ENCODE data around the gene CCDC88B. TPM values are rescaled to one million over a fixed set of nuclear protein-coding genes. Genes with fewer than 3 reads are reported as not detected.
A peak's percentile ranks its signal among the peaks of the same experiment; 100 is the strongest.

Gene CCDC88B
- total RNA-seq, 1 experiment from 2014 or later = 17.1 TPM

GRCh38 chr11:64344787-64345186 is 4.8 kb downstream of the CCDC88B start:
- in situ Hi-C loops (cut with HindIII; ENCODE audit: low pct_unique_long_range_greater_than_20kb, low sequenced_read_pairs) = no loop called here
- DNase-seq (ENCODE audit: low read depth, low spot score) (no peak), ATAC-seq (no peak)
- Histone ChIP-seq H3K27ac (ENCODE audit: low read length) (no peak overlapping the region), H3K9me3 (ENCODE audit: control insufficient read depth, insufficient read depth, low read depth, low read length) (no peaks in the 10 kb centered on the region), H3K4me3 (ENCODE audit: low read depth in 2 of 2, low read length in 2 of 2) (no peak overlapping the region), H3K36me3 (ENCODE audit: control insufficient read depth, insufficient read depth, low read length) (no peaks in the 10 kb centered on the region), H3K27me3 (ENCODE audit: control insufficient read depth, insufficient read depth, low read length) (no peaks in the 10 kb centered on the region), H3K4me1 (ENCODE audit: control insufficient read depth, insufficient read depth, low read length) (peaks cover 31% of the 10 kb centered on the region)
- POLR2A ChIA-PET = interaction anchor here (0.7 to 1.0 kb wide), 2 partner anchors 27 to 44 kb away, joined by 3 read pairs; partner anchors contain the start of genes PRDX5 and TRMT112
- CTCF ChIA-PET = interaction anchor here (1.1 to 2.4 kb wide), 3 partner anchors 10 to 27 kb away, joined by 3 to 10 read pairs (median 5); partner anchors contain the start of gene PRDX5
- intact Hi-C loops (cut with micrococcal nuclease; ENCODE audit: unreplicated experiment) = no loop called here
- TF ChIP-seq REST (IDR thresholded peaks at IDR 0.05; ENCODE audit: insufficient read depth in 1 of 2, low read depth in 2 of 2, low read length in 1 of 2) (0 out of 4 replicates have a peak, but pooled peaks of 1 of the 2 experiments have one; percentile 9), TCF7L2 (IDR thresholded peaks at IDR 0.05; ENCODE audit: low read depth, low read length) (no peak), POLR2AphosphoS5 (IDR thresholded peaks at IDR 0.05; ENCODE audit: low read depth, low read length) (no peak), SIN3A (IDR thresholded peaks at IDR 0.05; ENCODE audit: borderline replicate concordance, insufficient read depth, low read depth, low read length) (no peak), CTCF (IDR thresholded peaks at IDR 0.05) (no peak)
- BruUV-seq (replicated peaks) = no TSS peak

GRCh38 chr11:64347193-64347867 is 7.3 kb downstream of the CCDC88B start:
- H3K27ac ChIP-seq (ENCODE audit: low read length) = no peak overlapping the region
- no peak overlapping the region for H3K4me3 ChIP-seq (ENCODE audit: low read depth in 2 of 2, low read length in 2 of 2)
- no peaks in the 10 kb centered on the region for H3K36me3 ChIP-seq (ENCODE audit: control insufficient read depth, insufficient read depth, low read length)
- no peak for ATAC-seq
- no TSS peak for BruUV-seq (replicated peaks)
- peaks cover 24% of the 10 kb centered on the region for H3K4me1 ChIP-seq (ENCODE audit: control insufficient read depth, insufficient read depth, low read length)
- intact Hi-C loops (cut with micrococcal nuclease; ENCODE audit: unreplicated experiment) = no loop called here
- TF ChIP-seq REST (IDR thresholded peaks at IDR 0.05; ENCODE audit: insufficient read depth in 1 of 2, low read depth in 2 of 2, low read length in 1 of 2) = no peak
- TF ChIP-seq SIN3A (IDR thresholded peaks at IDR 0.05; ENCODE audit: borderline replicate concordance, insufficient read depth, low read depth, low read length) = no peak
- TF ChIP-seq POLR2AphosphoS5 (IDR thresholded peaks at IDR 0.05; ENCODE audit: low read depth, low read length) = no peak
- TF ChIP-seq TCF7L2 (IDR thresholded peaks at IDR 0.05; ENCODE audit: low read depth, low read length) = no peak
- no peak for TF ChIP-seq CTCF (IDR thresholded peaks at IDR 0.05)
- H3K27me3 ChIP-seq (ENCODE audit: control insufficient read depth, insufficient read depth, low read length) = no peaks in the 10 kb centered on the region
- CTCF ChIA-PET = no interaction called here
- in situ Hi-C loops (cut with HindIII; ENCODE audit: low pct_unique_long_range_greater_than_20kb, low sequenced_read_pairs) = no loop called here
- POLR2A ChIA-PET = interaction anchor here (0.6 kb wide), 1 partner anchor 46 kb away, joined by 6 read pairs; no protein-coding TSS in a partner anchor
- no peak for DNase-seq (ENCODE audit: low read depth, low spot score)
- no peaks in the 10 kb centered on the region for H3K9me3 ChIP-seq (ENCODE audit: control insufficient read depth, insufficient read depth, low read depth, low read length)

All from Panc1 (cell line).